Tibial nerve (tissue), 3 donors: ENCODE results near the gene ALK.

Experiments used
- CTCF ChIP-seq, 5 experiments: fragments of 200-600 bp in 3 of 5; fragments of 450-650 bp in 2 of 5; sonication (generic) in 3 of 5; IDR thresholded peaks; one replicate each; pipeline ENCODE4 v1.5.1; 2016 to 2019; ENCODE audit warnings: antibody characterized with exemption in 5 of 5, mild to moderate bottlenecking in 3 of 5, moderate library complexity in 2 of 5
- POLR2A ChIP-seq, 2 donors: fragments of 450-650 bp; IDR thresholded peaks; one replicate each; pipeline ENCODE4 v1.6.1; 2017; ENCODE audit warnings: antibody characterized with exemption in 2 of 2, mild to moderate bottlenecking in 2 of 2, moderate library complexity in 2 of 2

- no peak for TF ChIP-seq POLR2A (IDR thresholded peaks at IDR 0.05)
- TF ChIP-seq CTCF (IDR thresholded peaks at IDR 0.05): no peak
These were observed 110.4 kb downstream of the ALK start for GRCh38 chr2:29810956-29811355.
